SK-N-SH (cell line): ENCODE measurements around the gene MTHFD1L. TPM values are rescaled to one million over a fixed set of nuclear protein-coding genes. Genes with fewer than 3 reads are reported as not detected.
A peak's percentile ranks its signal among the peaks of the same experiment; 100 is the strongest.

Source experiments
- CTCF ChIA-PET: fragments of 300-600, 350-600 bp; formaldehyde crosslinking; extraction: SDS; loops from one replicate; lab custom pipeline; 2021; lab: Yijun Ruan, JAX
- POLR2A ChIA-PET: fragments of 350-600 bp; sonication (Branson Sonifier 250); formaldehyde crosslinking; extraction: SDS; loops from one replicate; lab custom pipeline; 2020; ENCODE audit warnings: antibody characterized with exemption, inconsistent platforms; lab: Yijun Ruan, JAX
- DNase-seq: peaks from one replicate; pipeline ENCODE4 v3.0.0; 2012
- H2AFZ ChIP-seq: fragments of 200-600 bp; sonication (generic); 2 replicates; pipeline ENCODE4 v1.8.1; 2016; ENCODE audit warnings: antibody characterized with exemption, mild to moderate bottlenecking, low read depth
- H3F3A ChIP-seq: fragments of 200-600 bp; sonication (generic); replicated peaks from 2 replicates; pipeline ENCODE3; 2016; ENCODE audit warnings: antibody characterized with exemption, mild to moderate bottlenecking; ENCODE audit not compliant: insufficient read depth
- H3K27ac ChIP-seq, 2 experiments: fragments of 200-500 bp in 1 of 2; fragments of 200-600 bp in 1 of 2; sonication (Bioruptor generic) in 1 of 2; sonication (generic), shearing (Covaris generic) in 1 of 2; 2 replicates each; pipeline versions ENCODE4 v1.5.1 to v1.6.1; 2014 to 2016; ENCODE audit warnings: low read depth in 2 of 2, inconsistent platforms in 1 of 2, low read length in 1 of 2, mild to moderate bottlenecking in 1 of 2, mixed read lengths in 1 of 2
- H3K27me3 ChIP-seq: fragments of 200-600 bp; sonication (generic), shearing (Covaris generic); 2 replicates; pipeline ENCODE4 v1.6.1; 2016; ENCODE audit warnings: mixed run types; ENCODE audit not compliant: insufficient read depth
- H3K36me3 ChIP-seq, 2 experiments: fragments of 200-500 bp in 1 of 2; fragments of 200-600 bp in 1 of 2; sonication (Bioruptor generic) in 1 of 2; sonication (generic) in 1 of 2; replicated peaks in 1 of 2; 2 replicates each; pipeline versions ENCODE3 to v1.5.1; 2014 to 2016; ENCODE audit warnings: low read length in 1 of 2, mild to moderate bottlenecking in 1 of 2; ENCODE audit not compliant: insufficient read depth in 2 of 2, control insufficient read depth in 1 of 2
- H3K4me1 ChIP-seq, 2 experiments: fragments of 200-500 bp in 1 of 2; fragments of 200-600 bp in 1 of 2; sonication (Bioruptor generic) in 1 of 2; sonication (generic), shearing (Covaris generic) in 1 of 2; 2 replicates each; pipeline versions ENCODE4 v1.5.1 to v1.6.1; 2014 to 2016; ENCODE audit warnings: low read depth in 1 of 2, low read length in 1 of 2, mixed run types in 1 of 2; ENCODE audit not compliant: insufficient read depth in 2 of 2, control insufficient read depth in 1 of 2
- H3K4me2 ChIP-seq: fragments of 200-600 bp; sonication (generic), shearing (Covaris generic); 2 replicates; pipeline ENCODE4 v1.6.1; 2017; ENCODE audit warnings: mixed run types
- H3K4me3 ChIP-seq, 2 experiments: fragments of 200-500 bp in 1 of 2; fragments of 200-600 bp in 1 of 2; sonication (Bioruptor generic) in 1 of 2; sonication (generic), shearing (Covaris generic) in 1 of 2; 2 replicates each; pipeline versions ENCODE4 v1.5.1 to v1.8.1; 2014 to 2016; ENCODE audit warnings: low read depth in 2 of 2, inconsistent platforms in 1 of 2, low read length in 1 of 2, mild to moderate bottlenecking in 1 of 2, mixed read lengths in 1 of 2, moderate library complexity in 1 of 2
- H3K79me2 ChIP-seq: fragments of 200-600 bp; sonication (generic); 2 replicates; pipeline ENCODE4 v1.8.1; 2017; ENCODE audit warnings: mild to moderate bottlenecking; ENCODE audit not compliant: insufficient read depth
- H3K9ac ChIP-seq: fragments of 200-600 bp; sonication (generic); 2 replicates; pipeline ENCODE4 v1.6.1; 2017; ENCODE audit warnings: mixed run types
- H3K9me2 ChIP-seq: fragments of 200-600 bp; sonication (generic); 2 replicates; pipeline ENCODE4 v1.6.1; 2017; ENCODE audit warnings: mixed run types
- H3K9me3 ChIP-seq: fragments of 200-600 bp; sonication (generic); 2 replicates; pipeline ENCODE4 v1.6.1; 2017; ENCODE audit warnings: mixed run types, mild to moderate bottlenecking, moderate library complexity
- H4K20me1 ChIP-seq: fragments of 200-600 bp; sonication (generic); 2 replicates; pipeline ENCODE4 v1.6.1; 2017; ENCODE audit warnings: mild to moderate bottlenecking, mixed run types; ENCODE audit not compliant: insufficient read depth
- CHD2 ChIP-seq: fragments of 150-350 bp; IDR thresholded peaks from 2 replicates; pipeline ENCODE4 v1.6.1; 2018; ENCODE audit warnings: low read length; ENCODE audit not compliant: partially characterized antibody
- CTCF ChIP-seq: fragments of 200-600 bp; sonication (generic); IDR thresholded peaks from 2 replicates; pipeline ENCODE4 v1.6.1; 2017; ENCODE audit warnings: antibody characterized with exemption, mild to moderate bottlenecking, moderate library complexity
- ELF1 ChIP-seq: IDR thresholded peaks from 2 replicates; pipeline ENCODE4 v1.4.0; 2012
- EP300 ChIP-seq, 2 experiments: IDR thresholded peaks; 2 replicates each; pipeline versions ENCODE4 v1.4.0 to v1.6.1; 2012; ENCODE audit warnings: borderline replicate concordance in 1 of 2, low read depth in 1 of 2, low read length in 1 of 2
- EZH2phosphoT487 ChIP-seq: fragments of 200-600 bp; sonication (generic); IDR thresholded peaks from 2 replicates; pipeline ENCODE4 v1.6.1; 2017; ENCODE audit warnings: low read depth, mixed run types, mild to moderate bottlenecking, antibody characterized with exemption, moderate library complexity, borderline replicate concordance
- FOSL2 ChIP-seq: IDR thresholded peaks from 2 replicates; pipeline ENCODE4 v1.4.0; 2012; ENCODE audit warnings: low read depth, mild to moderate bottlenecking, moderate library complexity, borderline replicate concordance
- FOXJ3 ChIP-seq: sonication (generic); formaldehyde crosslinking; IDR thresholded peaks from 2 replicates; pipeline ENCODE4 v1.5.1; 2020; ENCODE audit warnings: mild to moderate bottlenecking, missing genetic modification reagents
- FOXM1 ChIP-seq: IDR thresholded peaks from 2 replicates; pipeline ENCODE4 v1.4.0; 2012; ENCODE audit warnings: low read depth, mild to moderate bottlenecking
- GATA2 ChIP-seq: sonication (generic); formaldehyde crosslinking; IDR thresholded peaks from 2 replicates; pipeline ENCODE4 v1.5.0; 2020; ENCODE audit warnings: mild to moderate bottlenecking, missing genetic modification reagents
- MXI1 ChIP-seq: IDR thresholded peaks from 2 replicates; pipeline ENCODE4 v1.6.1; 2012; ENCODE audit warnings: mild to moderate bottlenecking, low read depth, low read length, improper control_type of control experiment
- NRF1 ChIP-seq: IDR thresholded peaks from 2 replicates; pipeline ENCODE4 v1.6.1; 2012; ENCODE audit warnings: low read depth, mild to moderate bottlenecking, low read length
- PBX3 ChIP-seq: IDR thresholded peaks from 2 replicates; pipeline ENCODE4; 2012
- POLR2AphosphoS5 ChIP-seq: IDR thresholded peaks from 2 replicates; pipeline ENCODE4 v1.6.1; 2012; ENCODE audit warnings: low read depth, low read length
- RCOR1 ChIP-seq: fragments of 150-350 bp; IDR thresholded peaks from 2 replicates; pipeline ENCODE4 v1.6.1; 2017; ENCODE audit warnings: antibody characterized with exemption, low read length
- RXRA ChIP-seq: IDR thresholded peaks from 2 replicates; pipeline ENCODE4 v1.4.0; 2012; ENCODE audit warnings: low read depth, mild to moderate bottlenecking, borderline replicate concordance
- SMC3 ChIP-seq: IDR thresholded peaks from 2 replicates; pipeline ENCODE4 v1.6.1; 2012; ENCODE audit warnings: low read depth, low read length, improper control_type of control experiment
- TCF12 ChIP-seq: IDR thresholded peaks from 2 replicates; pipeline ENCODE4 v1.4.0; 2012
- TEAD4 ChIP-seq: IDR thresholded peaks from 2 replicates; pipeline ENCODE4 v1.4.0; 2012; ENCODE audit warnings: mild to moderate bottlenecking, borderline replicate concordance; ENCODE audit not compliant: insufficient read depth
- YY1 ChIP-seq: IDR thresholded peaks from 2 replicates; pipeline ENCODE4 v1.4.0; 2012; ENCODE audit warnings: low read depth, mild to moderate bottlenecking
- WGBS: methylation state at CpG from one replicate; pipeline ENCODE4 v1.1.6; 2017; ENCODE audit warnings: low lambda C conversion rate; 5-methylcytosine and 5-hydroxymethylcytosine counted together
- polyA plus RNA-seq, 3 experiments: library from polyadenylated mRNA; depleted of rRNA; stranded (reverse); fragments of >200 nt; gene quantifications; 2 replicates each; pipeline ENCODE4 v1.2.3, GENCODE V29; 2012
- TF ChIP-seq, protein P1 (sequence below): IDR thresholded peaks from 2 replicates; pipeline ENCODE4 v1.4.0; 2012; ENCODE audit warnings: low read depth
- TF ChIP-seq, protein P2 (sequence below): fragments of 150-350 bp; IDR thresholded peaks from 2 replicates; pipeline ENCODE4 v1.6.1; 2016; ENCODE audit warnings: mild to moderate bottlenecking, low read depth, low read length
- TF ChIP-seq, protein P3 (sequence below): IDR thresholded peaks from 2 replicates; pipeline ENCODE4 v1.4.0; 2012; ENCODE audit warnings: low read depth, borderline replicate concordance

Gene MTHFD1L
- polyA plus RNA-seq, 1 of the 3 experiments (the other 2 are of a cell fraction) = 37.0 TPM

GRCh38 chr6:150929416-150929815 is 63.9 kb downstream of the MTHFD1L start:
- no peaks in the 10 kb centered on the region for H3K27me3 ChIP-seq
- no peaks in the 10 kb centered on the region for H4K20me1 ChIP-seq
- CTCF ChIA-PET = interaction anchor here (0.6 to 1.3 kb wide), 4 partner anchors 27 to 408 kb away, joined by 3 to 4 read pairs (median 3); no protein-coding TSS in a partner anchor
- H3K9me2 ChIP-seq = no peaks in the 10 kb centered on the region
- H3F3A ChIP-seq = peaks cover 29% of the 10 kb centered on the region
- no peak for TF ChIP-seq SMC3
- no peak overlapping the region for H3K4me3 ChIP-seq
- H3K36me3 ChIP-seq = peaks cover 28 to 42% of the 10 kb centered on the region in 2 experiments
- no peak overlapping the region for H3K9ac ChIP-seq
- no peak for DNase-seq
- peaks cover 3% of the 10 kb centered on the region; the same call in 1 of the 2 replicates for H3K79me2 ChIP-seq
- POLR2A ChIA-PET = no interaction called here
- H3K9me3 ChIP-seq = no peaks in the 10 kb centered on the region
- peaks cover 0 to 7% of the 10 kb centered on the region in 2 experiments; a peak in 3 of 4 replicates for H3K4me1 ChIP-seq
- H3K27ac ChIP-seq = peak overlapping the region in 1 of 2 experiments; percentile 52; a peak in 1 of 4 replicates
- H3K4me2 ChIP-seq = no peak overlapping the region
- no peak overlapping the region for H2AFZ ChIP-seq
- 100% methylated on average over 2 of the region's 2 CpGs for whole genome bisulfite sequencing

GRCh38 chr6:150930841-150931240 is 65.3 kb downstream of the MTHFD1L start:
- DNase-seq = no peak
- H3F3A ChIP-seq = peaks cover 26% of the 10 kb centered on the region
- H3K27ac ChIP-seq = peak overlapping the region; percentile 50 to 52; a peak in 3 of 4 replicates
- no peaks in the 10 kb centered on the region for H4K20me1 ChIP-seq
- H3K9me2 ChIP-seq = no peaks in the 10 kb centered on the region
- ChIA-PET CTCF (interaction anchor here (0.9 to 1.4 kb wide), 3 partner anchors 26 to 393 kb away, joined by 3 to 5 read pairs (median 4); no protein-coding TSS in a partner anchor), POLR2A (no interaction called here)
- no peak overlapping the region for H2AFZ ChIP-seq
- TF ChIP-seq POLR2AphosphoS5 (no peak), RXRA (no peak), FOSL2 (no peak; the same call in 1 of the 2 replicates), CTCF (no peak), YY1 (no peak), EZH2phosphoT487 (no peak), ELF1 (no peak), FOXM1 (no peak), CHD2 (no peak), RCOR1 (no peak), PBX3 (peak; percentile 12; the same call in 1 of the 2 replicates), FOXJ3 (no peak), EP300 (IDR thresholded peaks at IDR 0.05; ENCODE audit: borderline replicate concordance in 1 of 2, low read depth in 1 of 2, low read length in 1 of 2) (0 out of 4 replicates have a peak, but pooled peaks of 1 of the 2 experiments have one; percentile 19), TCF12 (peak; percentile 51), MXI1 (no peak), NRF1 (no peak), TEAD4 (no peak), SMC3 (no peak), GATA2 (no peak)
- TF ChIP-seq, protein P1, sequence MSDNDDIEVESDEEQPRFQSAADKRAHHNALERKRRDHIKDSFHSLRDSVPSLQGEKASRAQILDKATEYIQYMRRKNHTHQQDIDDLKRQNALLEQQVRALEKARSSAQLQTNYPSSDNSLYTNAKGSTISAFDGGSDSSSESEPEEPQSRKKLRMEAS = no peak
- TF ChIP-seq, protein P2, sequence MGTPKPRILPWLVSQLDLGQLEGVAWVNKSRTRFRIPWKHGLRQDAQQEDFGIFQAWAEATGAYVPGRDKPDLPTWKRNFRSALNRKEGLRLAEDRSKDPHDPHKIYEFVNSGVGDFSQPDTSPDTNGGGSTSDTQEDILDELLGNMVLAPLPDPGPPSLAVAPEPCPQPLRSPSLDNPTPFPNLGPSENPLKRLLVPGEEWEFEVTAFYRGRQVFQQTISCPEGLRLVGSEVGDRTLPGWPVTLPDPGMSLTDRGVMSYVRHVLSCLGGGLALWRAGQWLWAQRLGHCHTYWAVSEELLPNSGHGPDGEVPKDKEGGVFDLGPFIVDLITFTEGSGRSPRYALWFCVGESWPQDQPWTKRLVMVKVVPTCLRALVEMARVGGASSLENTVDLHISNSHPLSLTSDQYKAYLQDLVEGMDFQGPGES = no peak
- TF ChIP-seq, protein P3, sequence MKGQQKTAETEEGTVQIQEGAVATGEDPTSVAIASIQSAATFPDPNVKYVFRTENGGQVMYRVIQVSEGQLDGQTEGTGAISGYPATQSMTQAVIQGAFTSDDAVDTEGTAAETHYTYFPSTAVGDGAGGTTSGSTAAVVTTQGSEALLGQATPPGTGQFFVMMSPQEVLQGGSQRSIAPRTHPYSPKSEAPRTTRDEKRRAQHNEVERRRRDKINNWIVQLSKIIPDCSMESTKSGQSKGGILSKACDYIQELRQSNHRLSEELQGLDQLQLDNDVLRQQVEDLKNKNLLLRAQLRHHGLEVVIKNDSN = no peak
- H3K4me3 ChIP-seq = no peak overlapping the region
- no peak overlapping the region; the same call in 1 of the 2 replicates for H3K4me2 ChIP-seq
- H3K36me3 ChIP-seq = peaks cover 26 to 52% of the 10 kb centered on the region in 2 experiments
- H3K9ac ChIP-seq = no peak overlapping the region
- no peaks in the 10 kb centered on the region for H3K9me3 ChIP-seq
- WGBS = 21% methylated on average over 1 of the region's 1 CpG
- H3K4me1 ChIP-seq = peaks cover 0 to 7% of the 10 kb centered on the region in 2 experiments; a peak in 3 of 4 replicates
- H3K79me2 ChIP-seq = peaks cover 3% of the 10 kb centered on the region; the same call in 1 of the 2 replicates
- no peaks in the 10 kb centered on the region for H3K27me3 ChIP-seq
